HG03469 (cell line): ENCODE data around the gene MYADML2.
"Not testable (repeated sequence)": the region's sequence is repeated elsewhere in the genome, so short reads cannot be mapped to it uniquely, and the experiment has no call there.

Experiments
- ATAC-seq: cut with Tn5 transposase; IDR thresholded peaks from one replicate; pipeline ENCODE4 v1.9.1; 2021; ENCODE audit warnings: mild to moderate bottlenecking, moderate library complexity, moderate number of reproducible peaks; ENCODE audit not compliant: unreplicated experiment

The MYADML2 gene

DNA sequence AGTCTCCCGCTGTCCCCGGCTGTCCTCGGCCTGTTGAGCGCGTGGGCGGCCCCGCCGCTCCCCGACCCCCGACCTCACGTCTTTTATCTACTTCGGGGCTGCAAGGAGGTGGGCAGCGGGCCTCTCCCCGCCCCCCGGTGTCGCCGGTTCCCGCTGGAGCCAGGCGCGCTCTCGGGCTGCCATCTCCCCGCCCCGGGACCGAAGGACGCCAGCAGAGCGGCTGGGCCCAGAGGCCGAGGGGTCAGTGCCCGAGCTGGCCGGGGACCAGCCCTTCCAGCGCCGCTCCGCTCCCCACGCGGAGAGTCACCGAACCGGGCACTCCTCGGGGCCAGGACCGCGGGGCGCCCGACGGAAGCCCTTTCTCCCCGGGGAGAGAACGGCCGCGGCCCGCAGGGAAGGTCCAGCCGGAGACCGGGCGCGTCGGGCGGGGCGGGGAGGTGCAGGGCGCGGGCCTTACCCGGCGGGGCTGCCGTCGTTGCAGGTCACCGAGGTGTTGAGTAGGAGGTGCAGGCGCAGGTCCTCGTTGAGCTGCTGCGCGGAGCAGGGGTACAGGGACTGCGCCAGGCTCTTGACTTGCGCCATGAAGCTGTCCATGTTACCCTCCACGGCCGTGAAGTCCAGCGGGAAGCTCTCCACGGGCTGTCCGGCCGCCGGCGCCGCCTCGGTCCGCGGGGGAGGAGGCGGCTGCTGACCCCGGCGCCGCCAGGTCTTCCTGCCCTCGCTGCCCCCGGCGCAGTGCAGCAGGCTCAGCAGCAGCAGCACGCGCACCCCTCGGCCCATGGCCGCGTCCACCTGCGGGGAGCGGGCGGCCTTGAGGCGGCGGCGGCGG, 13.3 kb upstream of the MYADML2 start:
- no peak for ATAC-seq

DNA sequence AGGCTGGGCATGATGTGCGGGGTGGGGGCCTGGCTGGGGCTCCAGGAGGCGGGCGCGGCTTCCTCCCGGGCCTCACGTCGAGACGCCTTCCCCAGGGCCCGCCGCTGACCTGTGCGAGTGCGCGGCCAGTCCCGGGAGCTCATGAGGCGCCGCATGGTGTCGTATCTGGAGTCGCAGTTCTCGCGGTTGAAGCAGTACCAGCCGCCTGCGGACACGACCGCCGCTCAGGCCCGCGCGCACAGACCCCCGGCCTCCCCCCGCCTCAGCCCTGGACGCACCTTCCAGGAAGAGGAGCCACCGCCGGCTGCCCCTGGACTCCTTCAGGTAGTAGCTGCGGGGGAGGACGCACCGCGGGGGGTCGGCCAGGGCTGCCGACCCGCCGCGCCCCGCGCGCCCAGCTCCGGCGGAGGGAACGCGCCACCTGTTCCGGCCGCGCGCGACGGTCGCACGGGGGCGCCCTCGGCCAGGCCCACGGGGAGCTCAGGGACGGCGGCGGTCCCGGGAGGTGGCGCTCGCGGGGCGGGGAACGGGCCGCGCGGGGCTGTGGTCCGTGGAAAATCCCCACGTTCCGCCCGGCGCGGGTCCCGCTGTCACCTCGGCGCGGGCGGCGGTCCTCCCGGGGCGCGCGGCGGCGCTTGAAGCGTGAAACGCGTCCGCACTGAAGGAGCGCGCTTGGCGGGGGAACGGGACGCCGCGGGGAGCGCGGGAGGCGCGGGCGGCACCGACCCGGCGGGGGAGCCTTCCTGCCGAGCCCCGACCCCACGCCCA, 12.5 kb upstream of the MYADML2 start:
- no peak for ATAC-seq

DNA sequence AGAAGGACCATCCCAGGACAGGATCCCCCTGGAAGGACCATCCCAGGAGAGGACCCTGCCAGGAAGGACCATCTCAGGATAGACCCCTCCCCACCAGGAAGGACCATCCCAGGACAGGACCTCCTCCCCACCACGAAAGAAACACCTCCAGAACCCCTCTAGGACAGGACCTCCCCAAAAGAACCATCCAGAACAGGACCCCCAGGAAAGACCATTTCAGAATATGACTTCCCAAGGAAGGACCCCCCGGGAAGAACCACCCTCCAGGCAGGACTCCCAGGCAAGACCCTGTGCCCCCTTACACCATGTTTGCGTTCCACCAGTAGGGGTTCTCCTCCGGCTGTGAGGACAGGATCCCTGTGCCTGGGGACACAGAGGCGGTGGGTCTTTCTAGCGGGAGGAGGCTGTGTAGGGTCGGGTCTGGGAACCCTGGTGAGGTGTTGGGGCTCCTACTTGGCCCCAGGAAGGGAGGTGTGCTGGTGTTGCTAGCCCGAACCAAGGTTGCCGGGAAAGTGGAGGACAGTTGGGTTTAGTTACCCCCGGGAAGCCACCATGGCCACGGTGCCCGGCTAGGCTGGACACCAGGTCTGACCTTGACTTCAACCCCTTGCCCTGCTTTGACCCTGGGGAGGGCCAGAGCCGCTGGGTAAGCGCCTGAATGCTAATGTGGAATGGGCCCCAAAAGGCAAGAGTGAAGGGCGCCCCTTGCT, 11.8 kb upstream of the MYADML2 start:
- ATAC-seq = no peak

DNA sequence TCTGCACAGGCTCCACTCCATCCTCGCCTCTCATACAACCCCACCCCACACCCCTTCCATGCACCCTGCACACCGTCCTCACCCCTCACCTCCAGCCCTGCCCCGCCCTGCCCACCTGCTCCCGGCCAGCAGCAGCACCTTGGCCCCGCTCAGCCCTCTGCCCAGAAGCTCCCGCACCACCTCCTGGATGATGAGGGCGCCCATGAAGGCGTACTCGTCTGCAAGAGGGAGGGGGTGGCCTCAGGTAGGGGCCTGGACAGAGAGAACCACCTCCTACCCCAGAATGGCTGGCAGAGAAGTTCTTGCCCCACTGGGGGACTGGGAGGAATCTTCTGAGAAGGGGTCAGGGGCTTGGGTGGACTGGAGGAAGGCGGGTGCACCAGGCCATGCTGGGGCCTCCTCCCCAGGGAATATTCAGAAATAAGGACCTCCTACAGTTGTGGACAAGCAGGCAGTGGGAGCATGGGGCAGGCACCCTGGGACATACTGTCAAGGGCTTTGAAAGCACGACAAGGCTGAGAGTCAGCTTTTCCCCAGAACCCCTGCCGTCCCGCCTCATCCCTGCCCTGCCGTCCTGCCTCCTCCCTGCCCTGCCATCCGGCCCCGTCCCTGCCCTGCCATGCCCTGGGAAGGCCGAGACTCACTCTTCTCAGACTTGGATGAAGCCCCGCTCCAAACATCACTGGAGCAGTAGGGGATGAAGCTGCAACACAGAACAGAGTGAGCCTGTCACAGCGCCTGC, 10.8 kb upstream of the MYADML2 start:
- no peak for ATAC-seq

DNA sequence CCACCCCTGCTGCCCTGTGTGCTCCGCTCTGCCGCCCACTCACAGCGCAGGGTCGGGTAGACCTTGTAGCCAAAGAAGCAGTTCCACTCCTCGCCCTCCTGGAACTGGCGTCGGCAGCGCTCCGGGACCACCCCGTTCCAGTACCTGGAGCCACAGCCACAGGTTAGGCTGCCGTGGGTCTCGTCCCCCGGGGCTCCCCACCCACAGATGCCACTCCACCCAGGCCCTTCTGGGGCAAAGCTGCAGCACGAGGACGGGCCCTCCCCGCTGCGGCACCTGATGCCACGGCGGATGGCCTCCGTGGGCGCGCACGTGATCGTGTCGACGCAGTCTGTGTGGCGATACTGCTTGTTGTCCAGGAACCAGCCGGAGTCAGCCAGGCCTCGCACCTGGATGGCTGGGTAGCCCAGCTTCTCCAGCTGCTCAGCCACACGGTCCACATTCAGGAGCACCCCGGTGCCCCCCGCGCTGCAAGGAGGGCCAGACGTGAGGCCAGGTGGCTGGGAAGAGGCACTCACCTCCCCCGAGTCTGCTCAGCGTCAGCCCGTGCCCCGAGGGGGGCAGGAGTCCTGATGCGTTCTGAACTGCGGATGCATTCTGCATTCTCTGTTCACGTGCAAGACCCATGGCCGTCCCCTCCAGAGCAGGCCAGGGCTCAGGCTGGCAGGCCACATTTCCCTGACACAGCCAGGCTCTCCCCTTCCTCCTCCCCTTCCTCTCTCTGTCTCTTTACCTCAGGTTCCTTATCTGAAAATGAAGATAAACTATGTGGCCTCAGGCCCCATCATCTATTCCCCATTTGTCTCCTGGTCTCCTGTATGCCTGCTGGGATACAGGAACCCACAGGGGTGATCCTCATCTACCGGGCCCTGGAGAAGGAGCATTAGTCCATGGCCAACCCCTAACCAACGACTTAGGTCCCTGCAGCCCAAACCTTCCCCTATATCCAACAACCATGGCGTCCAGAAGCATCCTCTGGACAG, 9.9 kb upstream of the MYADML2 start:
- no peak for ATAC-seq

DNA sequence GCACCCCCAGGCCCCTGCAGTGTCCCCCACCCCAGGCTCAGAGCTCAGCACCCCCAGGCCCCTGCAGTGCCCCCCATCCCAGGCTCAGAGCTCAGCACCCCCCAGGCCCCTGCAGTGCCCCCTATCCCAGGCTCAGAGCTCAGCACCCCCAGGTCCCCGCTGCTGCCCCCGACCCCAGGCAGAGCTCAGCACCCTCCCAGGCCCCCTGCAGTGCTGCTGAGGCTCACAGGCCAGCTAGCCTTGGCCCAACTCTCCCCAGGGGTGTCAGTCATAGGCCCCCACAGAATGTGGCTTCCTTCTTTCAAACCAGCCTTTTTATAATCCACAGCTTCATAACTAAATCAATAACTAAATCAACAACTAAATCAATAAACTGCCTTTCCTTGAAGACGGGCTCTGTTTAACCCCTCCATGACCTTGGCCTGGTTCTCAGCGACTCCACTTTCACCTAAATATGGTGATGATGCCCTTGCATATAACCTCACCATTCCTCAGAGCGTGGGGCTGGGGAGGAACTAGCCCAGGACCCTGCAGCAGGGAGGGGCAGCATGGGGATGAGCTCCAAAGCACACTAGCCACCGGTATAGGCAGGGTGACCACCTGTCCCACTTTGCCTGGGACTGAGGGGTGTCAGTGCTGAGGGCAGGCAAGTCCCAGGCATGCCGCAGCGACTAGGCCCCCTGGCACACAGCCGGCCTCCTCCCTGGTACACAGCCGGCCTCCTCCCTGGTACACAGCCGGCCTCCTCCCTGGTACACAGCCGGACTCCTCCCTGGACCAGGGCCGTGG, 8.9 kb upstream of the MYADML2 start:
- no peak for ATAC-seq

DNA sequence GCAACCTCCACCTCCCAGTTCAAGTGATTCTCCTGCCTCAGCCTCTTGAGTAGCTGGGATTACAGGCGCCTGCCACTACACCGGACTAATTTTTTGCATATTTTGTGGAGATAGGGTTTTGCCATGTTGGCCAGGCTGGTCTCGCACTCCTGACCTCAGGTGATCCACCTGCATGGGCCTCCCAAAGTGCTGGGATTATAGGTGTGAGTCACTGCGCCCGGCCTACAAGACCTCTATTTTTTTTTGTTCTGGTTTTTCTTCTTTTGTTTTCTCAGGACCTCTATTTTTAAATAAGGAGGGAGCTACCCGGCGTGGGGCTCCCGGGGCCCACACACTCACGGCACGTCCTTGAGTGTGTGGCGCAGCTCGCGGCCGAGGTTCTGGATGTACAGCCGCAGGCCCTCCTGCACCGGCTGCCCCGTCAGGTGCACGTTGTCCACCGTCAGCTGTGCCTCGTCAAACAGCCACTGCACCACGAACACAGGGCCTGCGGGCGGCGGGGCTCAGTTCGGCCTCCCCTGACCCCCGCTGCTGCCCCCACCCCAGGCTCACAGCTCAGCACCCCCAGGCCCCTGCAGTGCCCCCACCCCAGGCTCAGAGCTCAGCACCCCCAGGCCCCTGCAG, 8.1 kb upstream of the MYADML2 start:
- no peak for ATAC-seq

DNA sequence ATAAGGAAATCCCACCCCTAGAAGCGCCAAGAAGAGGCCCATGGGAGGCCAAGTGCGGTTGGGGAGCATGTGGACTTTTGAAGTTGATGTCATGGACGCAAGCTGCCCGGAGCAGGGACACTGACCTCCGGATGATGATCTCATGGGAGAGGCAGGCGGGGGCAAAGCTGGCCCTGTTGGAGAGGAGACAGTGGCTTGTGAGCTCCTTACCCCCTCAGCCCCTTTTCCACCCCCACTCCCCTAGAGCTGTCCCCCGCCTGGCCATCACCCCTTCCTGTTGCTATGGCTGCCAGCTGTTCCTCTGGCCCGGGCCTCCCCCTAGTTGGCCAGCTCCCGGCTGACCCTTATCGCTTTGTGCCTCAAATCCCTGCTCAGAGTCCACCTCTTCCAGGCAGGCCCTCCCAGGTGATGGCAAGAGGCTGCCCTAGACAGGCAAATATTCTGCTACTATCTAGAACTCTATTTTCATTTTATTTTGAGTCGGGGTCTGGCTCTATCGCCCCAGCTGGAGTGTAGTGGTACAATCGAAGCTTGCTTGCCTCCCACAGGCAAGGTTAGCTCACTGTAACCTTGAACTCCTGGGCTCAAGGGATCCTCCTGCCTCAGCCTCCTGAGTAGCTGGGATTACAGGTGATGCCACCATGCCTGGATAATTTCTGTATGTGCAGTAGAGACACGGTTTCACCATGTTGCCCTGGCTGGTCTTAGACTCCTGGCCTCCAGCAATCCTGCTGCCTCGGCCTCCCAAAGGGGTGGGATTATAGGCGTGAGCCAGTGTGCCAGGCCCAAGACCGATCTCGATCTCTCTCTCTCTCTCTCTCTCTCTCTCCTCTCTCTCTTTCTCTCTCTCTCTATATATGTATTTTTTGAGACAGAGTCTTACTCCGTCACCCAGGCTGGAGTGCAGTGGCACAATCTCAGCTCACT, 7.4 kb upstream of the MYADML2 start:
- ATAC-seq = no peak

DNA sequence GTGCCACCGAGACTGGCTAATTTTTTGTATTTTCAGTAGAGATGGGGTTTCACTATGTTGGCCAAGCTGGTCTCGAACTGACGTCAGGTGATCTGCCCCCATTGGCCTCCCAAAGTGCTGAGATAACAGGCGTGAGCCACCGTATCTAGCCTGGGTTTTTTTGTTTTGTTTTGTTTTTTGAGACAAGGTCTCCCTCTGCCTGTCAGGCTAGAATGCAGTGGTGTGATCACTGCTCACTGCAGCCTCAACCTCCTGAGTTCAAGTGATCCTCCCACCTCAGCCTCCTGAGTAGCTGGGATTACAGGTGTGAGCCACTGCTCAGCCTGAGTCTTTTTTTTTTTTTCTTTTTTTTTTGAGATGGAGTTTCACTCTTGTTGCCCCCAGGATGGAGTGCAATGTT, 6.4 kb upstream of the MYADML2 start:
- ATAC-seq = not testable (repeated sequence)

DNA sequence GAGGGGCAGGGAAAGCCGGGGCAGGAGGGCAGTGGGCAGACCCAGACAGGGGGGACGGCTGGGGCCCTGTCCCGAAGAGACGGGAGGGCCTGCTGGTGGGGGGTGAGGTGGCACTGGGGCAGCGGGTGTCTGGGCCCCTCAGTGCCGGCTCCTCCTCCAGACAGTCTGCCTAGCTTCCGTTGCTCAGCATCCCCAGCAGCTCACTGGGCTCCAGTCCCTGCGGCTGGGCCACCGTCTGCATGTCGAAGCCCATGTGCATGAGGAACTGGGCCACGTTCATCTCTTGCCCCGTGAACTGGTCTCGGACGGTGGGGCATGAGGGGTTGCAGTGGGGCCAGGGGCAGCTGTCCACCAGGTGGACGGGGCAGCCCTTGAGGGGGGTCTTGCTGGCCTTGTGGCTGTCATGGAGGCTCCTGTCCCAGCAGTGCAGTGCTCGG, 5.8 kb upstream of the MYADML2 start:
- no peak for ATAC-seq

DNA sequence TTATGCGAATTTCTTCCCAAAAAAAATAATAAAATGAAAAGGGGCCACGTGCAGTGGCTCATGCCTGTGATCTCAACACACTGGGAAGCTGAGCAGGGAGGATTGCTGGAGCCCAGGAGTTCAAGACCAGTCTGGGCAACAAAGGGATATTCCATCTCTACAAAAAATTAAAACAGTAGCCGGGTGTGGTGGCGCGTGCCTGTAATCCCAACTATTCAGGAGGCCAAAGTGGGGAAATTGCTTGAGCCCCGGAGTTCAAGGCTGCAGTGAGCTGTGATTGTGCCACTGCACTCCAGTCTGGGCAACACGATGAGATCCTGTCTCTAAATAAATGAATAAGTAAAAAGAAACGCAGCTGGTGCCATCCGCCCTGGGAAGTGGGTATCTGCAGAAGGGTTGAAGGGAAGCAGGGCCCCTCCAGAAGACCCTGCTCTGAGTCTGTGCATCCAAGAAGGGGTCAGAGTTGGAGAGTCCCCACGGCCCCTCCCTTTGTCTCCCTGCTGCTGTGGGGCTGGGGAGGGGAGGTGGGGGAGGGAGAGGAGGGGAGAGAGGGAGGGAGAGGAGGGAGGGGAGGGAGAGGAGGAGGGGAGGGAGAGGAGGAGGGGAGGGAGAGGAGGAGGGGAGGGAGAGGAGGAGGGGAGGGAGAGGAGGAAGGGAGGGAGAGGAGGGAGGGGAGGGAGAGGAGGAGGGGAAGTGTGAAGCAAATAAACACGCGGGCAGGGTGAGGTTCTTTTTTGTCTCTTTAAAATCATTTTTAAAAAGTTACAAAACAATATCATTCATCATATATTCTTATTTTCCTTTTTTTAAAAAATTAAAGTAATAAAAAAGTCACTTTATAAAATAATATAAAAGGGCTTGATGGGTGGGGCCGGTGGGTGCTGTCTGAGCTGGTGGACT, 5.0 kb upstream of the MYADML2 start:
- ATAC-seq = no peak

DNA sequence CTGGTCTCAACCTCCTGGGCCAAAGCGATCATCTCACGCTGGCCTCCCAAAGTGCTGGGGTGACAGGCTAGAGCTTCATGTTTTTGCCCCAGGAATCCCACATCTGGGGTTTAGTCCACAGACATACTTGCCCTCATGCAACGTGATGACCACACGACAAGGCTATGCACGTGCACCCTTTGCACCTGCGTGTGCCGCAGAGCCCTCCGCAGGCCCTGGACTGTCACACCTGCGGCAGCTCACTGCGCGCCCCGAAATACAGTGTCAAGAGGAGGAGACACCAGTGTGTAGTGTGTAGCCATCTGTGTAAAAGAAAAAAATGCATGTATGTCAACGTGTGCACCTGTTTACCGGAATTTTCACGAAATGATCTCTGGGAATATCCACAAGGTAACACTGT, 3.5 kb upstream of the MYADML2 start:
- ATAC-seq = no peak

DNA sequence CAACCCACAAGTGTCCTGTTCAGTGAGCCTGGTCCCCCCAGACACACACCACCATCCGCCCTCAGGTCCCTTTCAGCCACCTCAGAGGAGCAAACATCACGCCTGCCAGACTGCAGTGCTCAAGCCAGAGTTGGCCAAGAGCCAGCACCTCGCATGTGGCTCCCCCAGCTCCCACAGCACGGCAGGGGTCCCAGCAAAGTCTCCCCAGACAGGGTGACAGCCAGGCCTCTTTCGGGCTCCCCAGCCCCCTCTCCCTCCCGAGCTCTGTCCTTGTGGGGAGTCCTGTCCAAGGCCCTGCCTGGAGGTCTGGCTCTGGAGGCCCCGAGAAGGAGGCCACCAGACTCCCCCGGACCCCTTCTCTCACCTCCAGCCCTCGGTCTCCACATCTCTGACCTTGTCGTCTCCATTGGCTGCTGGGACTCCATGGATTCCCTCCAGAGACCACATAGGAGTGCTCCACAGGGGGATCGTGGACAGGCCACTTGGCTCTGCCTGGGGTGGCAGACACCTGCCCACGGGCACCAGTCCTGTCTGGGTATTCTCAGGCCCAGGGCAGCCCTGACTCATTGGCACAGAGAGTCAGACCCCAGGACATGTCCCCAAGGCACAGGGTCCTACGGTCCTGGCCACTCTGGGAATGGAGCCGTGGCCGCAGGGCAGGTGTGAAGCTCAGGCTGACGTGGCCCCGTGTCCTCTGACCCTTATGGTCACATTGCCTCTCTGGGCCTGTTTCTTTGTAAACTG, 1.8 kb upstream of the MYADML2 start:
- ATAC-seq = no peak

DNA sequence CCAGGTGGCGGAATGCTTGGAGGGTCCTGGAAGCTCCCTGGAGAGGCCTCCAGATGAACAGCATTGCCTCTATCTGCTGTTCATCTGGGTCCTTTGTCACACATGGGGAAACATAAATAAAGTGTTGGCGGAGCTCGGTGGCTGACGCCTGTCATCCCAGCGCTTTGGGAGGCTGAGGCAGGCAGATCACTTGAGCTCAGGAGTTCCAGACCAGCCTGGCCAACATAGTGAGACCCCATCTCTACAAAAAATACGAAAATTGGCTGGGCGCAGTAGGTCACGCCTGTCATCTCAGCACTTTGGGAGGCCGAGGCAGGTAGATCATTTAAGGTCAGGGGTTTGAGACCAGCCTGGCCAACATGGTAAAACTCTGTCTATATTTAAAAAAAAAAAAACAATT, 2.2 kb downstream of the MYADML2 start:
- ATAC-seq = no peak

DNA sequence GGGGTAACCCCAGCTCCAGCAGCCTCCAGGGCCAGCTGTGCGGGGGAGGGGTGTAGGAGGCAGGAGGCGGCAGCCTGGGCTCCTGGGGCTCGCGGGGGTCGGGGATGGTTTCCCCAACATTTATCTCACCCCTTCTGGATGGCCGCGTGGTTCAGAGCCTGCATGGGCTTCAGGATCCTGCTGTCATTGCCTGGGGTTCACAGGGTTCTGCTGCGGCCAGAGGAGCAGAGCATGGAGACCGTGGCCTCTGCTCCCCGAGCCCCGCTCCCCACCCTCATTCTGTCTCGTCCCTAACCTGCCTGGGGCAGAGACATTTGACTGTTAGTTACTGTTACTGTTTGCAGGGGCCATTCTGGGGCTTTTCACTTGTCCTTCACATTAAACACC, 4.9 kb downstream of the MYADML2 start:
- ATAC-seq = no peak
